Endothelial cell (in vitro differentiated cells): Measurements from ENCODE around the gene PHAF1. TPM values are rescaled to one million over a fixed set of nuclear protein-coding genes. Genes with fewer than 3 reads are reported as not detected.
"Not testable (repeated sequence)": the region's sequence is repeated elsewhere in the genome, so short reads cannot be mapped to it uniquely, and the experiment has no call there.

Experiments
- DNase-seq: peaks from one replicate; pipeline ENCODE4 v3.0.0; 2021; ENCODE audit warnings: low spot score
- H3K27ac Mint-ChIP-seq: one replicate; pipeline ENCODE4 v1.8.0; 2021; ENCODE audit warnings: mixed read lengths, inconsistent platforms; ENCODE audit not compliant: unreplicated experiment
- H3K27me3 Mint-ChIP-seq: one replicate; pipeline ENCODE4 v1.8.0; 2021; ENCODE audit warnings: mild to moderate bottlenecking, moderate library complexity, mixed read lengths, inconsistent platforms; ENCODE audit not compliant: unreplicated experiment
- H3K36me3 Mint-ChIP-seq: one replicate; pipeline ENCODE4 v1.8.0; 2021; ENCODE audit warnings: mild to moderate bottlenecking, low read depth, mixed read lengths, inconsistent platforms; ENCODE audit not compliant: unreplicated experiment
- H3K4me1 Mint-ChIP-seq: one replicate; pipeline ENCODE4 v1.8.0; 2021; ENCODE audit warnings: mild to moderate bottlenecking, mixed read lengths, inconsistent platforms; ENCODE audit not compliant: unreplicated experiment
- H3K4me3 Mint-ChIP-seq: one replicate; pipeline ENCODE4 v1.8.0; 2021; ENCODE audit warnings: mild to moderate bottlenecking, mixed read lengths, inconsistent platforms; ENCODE audit not compliant: unreplicated experiment
- H3K9me3 Mint-ChIP-seq: one replicate; pipeline ENCODE4 v1.8.0; 2021; ENCODE audit warnings: mixed read lengths, inconsistent platforms; ENCODE audit not compliant: unreplicated experiment
- total RNA-seq: library from RNA; stranded (reverse); fragmentation: NEBNext Ultra II Directional; extraction: Animal tissue kit (Norgen Biotek cat#: 25700); gene quantifications from one replicate; pipeline ENCODE4 v1.2.1, GENCODE V29; 2021; ENCODE audit not compliant: unreplicated experiment
- TF ChIP-seq, protein P1 (sequence below): fragments of 200-600 bp; sonication (generic); IDR thresholded peaks from one replicate; pipeline ENCODE4 v1.5.0; 2021; ENCODE audit warnings: antibody characterized with exemption; ENCODE audit not compliant: unreplicated experiment

Gene PHAF1
- total RNA-seq, 1 donor from 2014 or later: 17.7 TPM

- TF ChIP-seq, protein P1, sequence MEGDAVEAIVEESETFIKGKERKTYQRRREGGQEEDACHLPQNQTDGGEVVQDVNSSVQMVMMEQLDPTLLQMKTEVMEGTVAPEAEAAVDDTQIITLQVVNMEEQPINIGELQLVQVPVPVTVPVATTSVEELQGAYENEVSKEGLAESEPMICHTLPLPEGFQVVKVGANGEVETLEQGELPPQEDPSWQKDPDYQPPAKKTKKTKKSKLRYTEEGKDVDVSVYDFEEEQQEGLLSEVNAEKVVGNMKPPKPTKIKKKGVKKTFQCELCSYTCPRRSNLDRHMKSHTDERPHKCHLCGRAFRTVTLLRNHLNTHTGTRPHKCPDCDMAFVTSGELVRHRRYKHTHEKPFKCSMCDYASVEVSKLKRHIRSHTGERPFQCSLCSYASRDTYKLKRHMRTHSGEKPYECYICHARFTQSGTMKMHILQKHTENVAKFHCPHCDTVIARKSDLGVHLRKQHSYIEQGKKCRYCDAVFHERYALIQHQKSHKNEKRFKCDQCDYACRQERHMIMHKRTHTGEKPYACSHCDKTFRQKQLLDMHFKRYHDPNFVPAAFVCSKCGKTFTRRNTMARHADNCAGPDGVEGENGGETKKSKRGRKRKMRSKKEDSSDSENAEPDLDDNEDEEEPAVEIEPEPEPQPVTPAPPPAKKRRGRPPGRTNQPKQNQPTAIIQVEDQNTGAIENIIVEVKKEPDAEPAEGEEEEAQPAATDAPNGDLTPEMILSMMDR: no peak
- H3K4me3 Mint-ChIP-seq: no peak overlapping the region
- H3K27ac Mint-ChIP-seq: no peak overlapping the region
- H3K4me1 Mint-ChIP-seq: peaks cover 12% of the 10 kb centered on the region
- peaks cover 10% of the 10 kb centered on the region for H3K36me3 Mint-ChIP-seq
- no peaks in the 10 kb centered on the region for H3K9me3 Mint-ChIP-seq
- H3K27me3 Mint-ChIP-seq: peaks cover 5% of the 10 kb centered on the region
- DNase-seq: no peak
Measured at GRCh38 chr16:67116388-67117311, 6.9 kb downstream of the PHAF1 start.

DNA sequence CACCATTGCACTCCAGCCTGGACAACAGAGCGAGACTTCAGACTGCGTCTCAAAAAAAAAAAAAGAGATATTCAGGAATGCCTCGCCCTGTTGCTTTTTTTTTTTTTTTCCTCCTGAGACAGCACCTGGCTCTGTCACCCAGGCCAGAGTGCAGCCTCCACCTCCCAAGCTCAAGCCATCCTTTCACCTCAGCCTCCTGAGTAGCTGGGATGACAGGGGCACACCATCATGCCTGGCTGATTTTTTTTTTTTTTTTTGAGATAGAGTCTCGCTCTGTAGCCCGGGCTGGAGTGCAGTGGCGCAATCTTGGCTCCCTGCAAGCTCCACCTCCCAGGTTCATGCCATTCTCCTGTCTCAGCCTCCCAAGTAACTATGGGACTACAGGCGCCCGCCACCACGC, 8.0 kb downstream of the PHAF1 start:
- Mint-ChIP-seq H3K36me3 (peaks cover 10% of the 10 kb centered on the region), H3K27ac (no peak overlapping the region), H3K27me3 (peaks cover 5% of the 10 kb centered on the region), H3K9me3 (no peaks in the 10 kb centered on the region), H3K4me3 (no peak overlapping the region), H3K4me1 (peaks cover 4% of the 10 kb centered on the region)
- no peak for DNase-seq
- TF ChIP-seq, protein P1: no peak

DNA sequence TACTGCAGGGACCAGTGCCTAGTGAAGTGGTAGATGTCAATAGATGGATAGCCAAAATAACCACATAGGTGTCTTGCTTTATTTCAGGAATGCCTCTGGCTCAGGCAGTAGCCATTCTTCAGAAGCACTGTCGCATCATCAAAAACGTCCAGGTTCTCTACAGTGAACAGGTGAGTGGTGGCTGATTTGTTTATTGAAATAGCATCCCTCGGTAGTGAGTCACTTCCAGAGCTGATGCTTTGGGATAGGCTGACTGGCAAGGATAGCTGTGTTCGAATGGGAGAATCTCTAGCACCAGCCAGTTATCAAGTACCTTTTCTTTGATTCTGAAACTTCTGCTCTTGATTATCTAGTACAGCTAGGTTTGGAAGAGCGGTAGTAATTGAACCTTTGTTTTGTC, 10.3 kb downstream of the PHAF1 start:
- Mint-ChIP-seq H3K27me3 (peaks cover 3% of the 10 kb centered on the region), H3K4me1 (no peaks in the 10 kb centered on the region), H3K36me3 (peaks cover 14% of the 10 kb centered on the region), H3K4me3 (no peak overlapping the region), H3K27ac (no peak overlapping the region), H3K9me3 (no peaks in the 10 kb centered on the region)
- no peak for DNase-seq
- TF ChIP-seq, protein P1: no peak

DNA sequence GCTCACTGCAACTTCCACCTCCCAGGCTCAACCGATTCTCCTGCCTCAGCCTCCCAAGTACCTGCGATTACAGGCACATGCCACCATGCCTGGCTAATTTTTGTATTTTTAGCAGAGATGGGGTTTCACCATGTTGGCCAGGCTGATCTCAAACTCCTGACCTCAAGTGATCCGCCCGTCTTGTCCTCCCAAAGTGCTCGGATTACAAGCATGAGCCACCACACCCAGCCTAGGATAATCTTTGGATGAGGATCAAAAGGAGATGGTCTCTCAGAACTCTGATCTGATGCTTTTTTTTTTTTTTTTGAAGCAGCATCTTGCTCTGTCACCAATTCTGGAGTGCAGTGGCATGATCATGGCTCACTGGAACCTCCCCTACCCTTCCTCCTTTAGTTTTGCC, 13.1 kb downstream of the PHAF1 start:
- H3K27ac Mint-ChIP-seq, H3K27me3 Mint-ChIP-seq, H3K4me3 Mint-ChIP-seq, H3K9me3 Mint-ChIP-seq, DNase-seq, H3K4me1 Mint-ChIP-seq: not testable (repeated sequence)
- peaks cover 23% of the 10 kb centered on the region for H3K36me3 Mint-ChIP-seq

DNA sequence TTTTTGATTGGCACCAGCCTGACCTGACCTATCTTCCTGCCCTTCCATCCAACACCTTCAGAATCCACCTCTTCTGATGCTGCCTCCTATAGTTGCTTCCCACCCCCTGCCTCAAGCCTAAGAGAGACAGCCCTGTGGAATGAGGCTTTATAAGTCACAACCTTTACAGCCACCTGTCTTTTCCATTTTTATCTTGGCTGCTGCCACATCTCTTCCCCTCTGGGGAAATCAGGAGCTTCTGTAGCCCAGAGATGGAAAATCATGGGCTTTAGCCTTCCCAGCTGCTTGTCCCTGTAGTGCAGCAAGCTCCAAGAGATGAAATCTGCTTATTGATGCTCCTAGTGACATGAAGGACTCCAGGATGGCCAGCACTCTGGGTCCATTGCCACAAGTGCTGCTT, 18.7 kb downstream of the PHAF1 start:
- peaks cover 4% of the 10 kb centered on the region for H3K27me3 Mint-ChIP-seq
- H3K4me1 Mint-ChIP-seq: peaks cover 6% of the 10 kb centered on the region
- H3K27ac Mint-ChIP-seq: no peak overlapping the region
- no peak for DNase-seq
- H3K4me3 Mint-ChIP-seq: no peak overlapping the region
- TF ChIP-seq, protein P1: no peak
- H3K9me3 Mint-ChIP-seq: no peaks in the 10 kb centered on the region
- H3K36me3 Mint-ChIP-seq: peaks cover 38% of the 10 kb centered on the region
